HEK293 (cell line): ENCODE results near the gene KLC1.

Experiments
- CTCF ChIP-seq: fragments of 450-650 bp; formaldehyde crosslinking; IDR thresholded peaks from 2 replicates; pipeline ENCODE4 v1.5.1; 2016; ENCODE audit warnings: missing biosample characterization, missing genetic modification characterization
- ZBTB1 ChIP-seq: fragments of 450-650 bp; formaldehyde crosslinking; IDR thresholded peaks from 2 replicates; pipeline ENCODE4 v1.5.1; 2016; ENCODE audit warnings: missing biosample characterization, missing genetic modification characterization
- ZBTB26 ChIP-seq: fragments of 450-650 bp; formaldehyde crosslinking; optimal IDR thresholded peaks from 2 replicates; pipeline ENCODE3; 2016; ENCODE audit warnings: missing biosample characterization, mild to moderate bottlenecking, missing genetic modification characterization
- ZNF121 ChIP-seq: fragments of 450-650 bp; formaldehyde crosslinking; IDR thresholded peaks from 2 replicates; pipeline ENCODE4 v1.5.1; 2016; ENCODE audit warnings: missing biosample characterization, missing genetic modification characterization

GRCh38 chr14:103624860-103625259 is 4.2 kb upstream of the KLC1 start:
- TF ChIP-seq ZBTB26 (tag by site-specific recombination) = no peak
- TF ChIP-seq ZBTB1 (tag by site-specific recombination) = no peak
- TF ChIP-seq ZNF121 (tag by site-specific recombination) = no peak; the same call in 1 of the 2 replicates
- TF ChIP-seq CTCF (tag by site-specific recombination) = no peak
